K562 (cell line): ENCODE measurements around the gene ATIC. TPM values are rescaled to one million over a fixed set of nuclear protein-coding genes. Genes with fewer than 3 reads are reported as not detected.

Source experiments
- ATAC-seq: fragments of 200-7000 bp; cut with Tn5 transposase; 3 replicates; pipeline ENCODE4 v1.9.1; 2020; ENCODE audit warnings: moderate library complexity
- BruUV-seq: library from RNA; stranded (reverse); fragments of 400-500 nt; replicated peaks from 2 replicates; lab custom pipeline; 2021; lab: Mats Ljungman, UMichigan
- CTCF ChIA-PET: fragments of 300-600 bp; formaldehyde crosslinking; extraction: SDS; loops from one replicate; lab custom pipeline; 2021; ENCODE audit warnings: low intra/inter-chr PET ratio; lab: Yijun Ruan, JAX
- POLR2A ChIA-PET: fragments of 300-600, 350-650 bp; sonication (Branson Sonifier 250); formaldehyde crosslinking; extraction: SDS; loops from one replicate; lab custom pipeline; 2021; ENCODE audit warnings: antibody characterized with exemption, inconsistent platforms; lab: Yijun Ruan, JAX
- DNase-seq, 4 experiments: peaks; one replicate each; pipeline versions ENCODE4 v3.0.0 to v3.0.0-alpha.2; 2011 to 2018; ENCODE audit warnings: low spot score in 3 of 4, mixed read lengths in 3 of 4; ENCODE audit errors: extremely low read depth in 1 of 4
- FAIRE-seq: peaks from 2 replicates; lab custom pipeline; 2011; peaks lifted over from hg19 to GRCh38; lab: Jason Lieb, UNC
- H2AFZ ChIP-seq: 2 replicates; pipeline ENCODE4 v1.6.0; 2011; ENCODE audit warnings: low read depth, low read length, control low read depth, inconsistent platforms
- H3K27ac ChIP-seq: fragments of 200-600 bp; 3 replicates; pipeline ENCODE4 v1.8.0; 2011; ENCODE audit warnings: low read depth, mild to moderate bottlenecking, control low read depth, inconsistent platforms, low read length, moderate library complexity, mixed read lengths; ENCODE audit errors: extremely low read depth
- H3K27me3 ChIP-seq, 2 experiments: fragments of 300-600 bp in 1 of 2; 2 replicates in 1 of 2; 3 replicates in 1 of 2; pipeline versions ENCODE4 v1.6.0 to v1.8.0; 2011; ENCODE audit warnings: inconsistent platforms in 2 of 2, low read length in 2 of 2, mild to moderate bottlenecking in 1 of 2, mixed read lengths in 1 of 2, moderate library complexity in 1 of 2; ENCODE audit not compliant: control insufficient read depth in 2 of 2, insufficient read depth in 2 of 2
- H3K36me3 ChIP-seq: fragments of 300-600 bp; 3 replicates; pipeline ENCODE4 v1.8.0; 2011; ENCODE audit warnings: mild to moderate bottlenecking, low read length, inconsistent platforms; ENCODE audit not compliant: control insufficient read depth, insufficient read depth
- H3K4me1 ChIP-seq, 2 experiments: fragments of 200-600 bp in 1 of 2; replicated peaks in 1 of 2; 2 replicates in 1 of 2; 3 replicates in 1 of 2; pipeline versions ENCODE4 v1.5.1 to v1.8.0; 2011; ENCODE audit warnings: inconsistent platforms in 2 of 2, low read length in 2 of 2, mild to moderate bottlenecking in 1 of 2, mixed read lengths in 1 of 2, moderate library complexity in 1 of 2; ENCODE audit not compliant: control insufficient read depth in 2 of 2, insufficient read depth in 2 of 2
- H3K4me2 ChIP-seq: 2 replicates; pipeline ENCODE4 v1.6.1; 2011; ENCODE audit warnings: low read length, control low read depth, inconsistent platforms, mixed read lengths; ENCODE audit not compliant: insufficient read depth
- H3K4me3 ChIP-seq: fragments of 200-600 bp; sonication (generic), shearing (Covaris generic); 2 replicates; pipeline ENCODE4 v1.5.1; 2016; ENCODE audit warnings: control low read depth, inconsistent platforms
- H3K79me2 ChIP-seq: fragments of 200-600 bp; 3 replicates; pipeline ENCODE4 v1.8.0; 2011; ENCODE audit warnings: low read length, inconsistent platforms; ENCODE audit not compliant: control insufficient read depth, insufficient read depth
- H3K9ac ChIP-seq, 2 experiments: 2 replicates each; pipeline versions ENCODE4 v1.6.0 to v1.6.1; 2011; ENCODE audit warnings: low read depth in 2 of 2, low read length in 2 of 2, control low read depth in 1 of 2, inconsistent platforms in 1 of 2, mild to moderate bottlenecking in 1 of 2, mixed read lengths in 1 of 2; ENCODE audit not compliant: insufficient read depth in 1 of 2
- H3K9me1 ChIP-seq: one replicate; pipeline ENCODE4 v1.6.0; 2011; ENCODE audit warnings: inconsistent platforms, mild to moderate bottlenecking, low read length, moderate library complexity; ENCODE audit not compliant: control insufficient read depth, insufficient read depth
- H3K9me3 ChIP-seq: replicated peaks from 2 replicates; pipeline ENCODE4 v1.5.1; 2011; ENCODE audit warnings: low read depth, low read length, inconsistent platforms; ENCODE audit not compliant: control insufficient read depth, insufficient read depth
- H4K20me1 ChIP-seq: replicated peaks from 2 replicates; pipeline ENCODE4 v1.6.1; 2011; ENCODE audit warnings: low read length, inconsistent platforms, mixed read lengths; ENCODE audit not compliant: control insufficient read depth, insufficient read depth
- HNRNPK ChIP-seq: fragments of 200-400 bp; formaldehyde crosslinking; IDR thresholded peaks from one replicate; pipeline ENCODE4 v1.6.1; 2018; ENCODE audit warnings: mild to moderate bottlenecking, low read depth, low read length; ENCODE audit not compliant: poor library complexity, severe bottlenecking
- KAT2B ChIP-seq: IDR thresholded peaks from one replicate; pipeline ENCODE4 v1.6.1; 2012; ENCODE audit warnings: low read depth, mild to moderate bottlenecking, control low read depth, inconsistent platforms, low read length, moderate library complexity
- MCM2 ChIP-seq: fragments of 450-650 bp; IDR thresholded peaks from 2 replicates; pipeline ENCODE4 v1.6.1; 2017; ENCODE audit warnings: low read depth, mild to moderate bottlenecking
- MCM3 ChIP-seq: fragments of 450-650 bp; IDR thresholded peaks from 2 replicates; pipeline ENCODE4 v1.6.1; 2016
- RFX1 ChIP-seq: fragments of 450-650 bp; IDR thresholded peaks from 2 replicates; pipeline ENCODE4 v1.6.1; 2016; ENCODE audit warnings: mild to moderate bottlenecking, moderate library complexity
- WGBS: fragments of 100-300 bp; shearing (Covaris generic); methylation state at CpG from one replicate; pipeline ENCODE4 v1.1.6; 2016; ENCODE audit warnings: low coverage, mixed read lengths; ENCODE audit not compliant: insufficient coverage; ENCODE audit errors: missing lambda C conversion rate; 5-methylcytosine and 5-hydroxymethylcytosine counted together
- in situ Hi-C: fragments of 300-500 bp; cut with MboI; formaldehyde crosslinking; loops from 4 replicates; pipeline ENCODE4 v1.15.0; 2018; ENCODE audit warnings: inconsistent platforms, mixed read lengths
- intact Hi-C: fragments of 100-400 bp; cut with micrococcal nuclease; formaldehyde crosslinking; loops from 2 replicates; pipeline ENCODE4 v1.14.2; 2022
- polyA plus RNA-seq, 8 experiments: library from polyadenylated mRNA; depleted of rRNA in 4 of 8; stranded (reverse) in 5 of 8; unstranded in 3 of 8; fragments of >200 nt; fragmentation: Nextera tagmentation in 2 of 8; fragmentation: Illumina TruSeq in 1 of 8; extraction: Ambion mirVana in 2 of 8; extraction: Trizol in 1 of 8; gene quantifications; 2 replicates each; pipeline versions ENCODE4 v1.2.1 to v1.2.3, GENCODE V29; 2011 to 2014; ENCODE audit warnings: inconsistent platforms in 1 of 8, missing spikeins in 1 of 8
- total RNA-seq, 7 experiments: library from RNA; depleted of rRNA in 6 of 7; stranded (reverse); fragments of >200 nt in 6 of 7; fragmentation: Illumina TruSeq in 2 of 7; extraction: Trizol in 2 of 7; gene quantifications; 2 replicates each; pipeline versions ENCODE4 v1.2.1 to v1.2.3, GENCODE V29; 2011 to 2021; ENCODE audit warnings: low replicate concordance in 1 of 7
- TF ChIP-seq, protein P1 (sequence below): fragments of 250-450 bp; sonication (Bioruptor Pico); IDR thresholded peaks from 2 replicates; pipeline ENCODE4 v1.8.0; 2021; ENCODE audit warnings: mild to moderate bottlenecking, moderate library complexity

Gene ATIC
- total and polyA plus RNA-seq, 9 of the 15 experiments (the other 6 are each of a cell fraction or from before 2014, with no cell fraction given): 45.6 to 480 (median 212) TPM

DNA sequence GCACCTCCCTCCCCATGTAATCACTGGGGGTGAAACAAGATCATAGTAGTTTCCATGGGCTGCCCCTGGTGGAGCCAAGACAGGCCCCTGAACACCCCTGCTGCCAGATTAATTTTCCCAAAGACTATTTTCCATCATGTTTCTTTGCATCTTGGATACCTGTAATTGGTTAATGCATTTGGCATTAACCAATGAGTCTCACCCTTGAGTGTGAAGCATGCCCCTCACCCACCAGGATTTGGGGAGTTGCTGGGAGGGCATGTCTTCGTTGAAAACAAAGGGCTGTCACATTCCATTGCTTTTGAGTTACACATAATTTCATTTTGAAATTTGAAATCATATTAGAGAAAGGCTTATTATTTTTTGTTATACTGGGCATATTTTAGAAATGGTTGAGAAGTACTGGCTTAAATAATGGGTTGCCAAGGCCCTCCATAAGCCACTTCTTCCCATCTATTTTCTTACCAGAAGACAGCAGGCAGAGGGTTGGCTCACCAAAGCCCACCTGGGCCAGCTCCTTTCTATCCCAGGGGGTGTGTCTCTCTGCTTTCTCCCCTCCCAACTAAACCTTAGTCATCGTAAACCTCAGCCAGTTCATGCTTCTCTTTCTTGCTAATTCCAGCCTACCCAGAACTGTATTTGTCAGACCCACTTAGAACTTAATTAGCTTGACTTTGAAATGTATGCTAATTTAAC lies 51.8 kb downstream of the ATIC start (continued):
- TF ChIP-seq, protein P1, sequence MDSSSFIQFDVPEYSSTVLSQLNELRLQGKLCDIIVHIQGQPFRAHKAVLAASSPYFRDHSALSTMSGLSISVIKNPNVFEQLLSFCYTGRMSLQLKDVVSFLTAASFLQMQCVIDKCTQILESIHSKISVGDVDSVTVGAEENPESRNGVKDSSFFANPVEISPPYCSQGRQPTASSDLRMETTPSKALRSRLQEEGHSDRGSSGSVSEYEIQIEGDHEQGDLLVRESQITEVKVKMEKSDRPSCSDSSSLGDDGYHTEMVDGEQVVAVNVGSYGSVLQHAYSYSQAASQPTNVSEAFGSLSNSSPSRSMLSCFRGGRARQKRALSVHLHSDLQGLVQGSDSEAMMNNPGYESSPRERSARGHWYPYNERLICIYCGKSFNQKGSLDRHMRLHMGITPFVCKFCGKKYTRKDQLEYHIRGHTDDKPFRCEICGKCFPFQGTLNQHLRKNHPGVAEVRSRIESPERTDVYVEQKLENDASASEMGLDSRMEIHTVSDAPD: no peak
- no peak for TF ChIP-seq HNRNPK
- TF ChIP-seq MCM2: no peak
- no peak for TF ChIP-seq MCM3

DNA sequence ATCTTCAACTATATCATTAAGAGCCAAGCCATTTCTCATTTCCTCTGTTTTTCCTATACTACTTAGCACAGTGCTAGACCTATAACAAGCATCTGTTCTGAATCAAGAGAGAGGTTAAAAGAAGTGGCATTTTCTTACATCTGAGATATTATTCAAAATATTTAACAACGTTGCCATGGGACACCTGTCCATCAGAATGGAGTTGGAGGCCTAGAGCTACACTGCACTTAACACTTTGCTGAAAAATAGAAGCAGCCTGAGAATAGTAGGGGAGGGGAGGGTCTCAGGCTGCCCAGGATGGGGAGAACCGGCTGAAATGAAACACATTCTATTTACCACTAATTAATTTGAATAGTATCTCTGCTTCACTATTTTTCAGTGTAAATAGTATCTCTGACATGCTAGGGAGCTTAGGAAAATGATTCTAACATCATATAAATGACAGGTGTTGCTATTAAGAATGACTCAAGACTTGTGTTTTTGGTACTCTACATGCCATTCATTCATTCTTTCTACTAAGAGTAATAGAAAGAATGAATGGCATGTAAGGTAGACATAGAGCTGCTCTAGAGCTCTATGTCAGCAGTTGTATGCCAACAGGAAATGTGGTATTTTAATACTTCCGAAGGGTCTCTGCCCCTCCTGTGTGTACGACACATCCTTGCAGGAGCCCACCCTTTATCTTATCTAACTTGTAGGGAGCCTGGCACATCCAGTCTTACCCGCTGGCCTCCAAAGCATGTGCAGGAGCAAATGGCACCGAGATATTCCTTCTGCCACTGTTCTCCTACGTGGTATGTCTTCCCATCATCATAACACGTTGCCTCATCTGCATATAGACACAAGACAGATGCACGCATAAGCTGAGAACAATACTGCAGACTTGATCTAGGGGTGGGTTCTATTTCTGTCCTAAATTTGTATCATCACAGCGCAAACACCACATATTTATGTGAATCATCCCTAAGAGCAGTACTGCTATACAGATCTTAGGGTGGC lies 52.6 kb downstream of the ATIC start:
- no peaks in the 10 kb centered on the region for H3K27me3 ChIP-seq
- ChIA-PET CTCF (no interaction called here), POLR2A (no interaction called here)
- H3K9ac ChIP-seq: no peak overlapping the region
- H3K4me1 ChIP-seq: peaks cover 0 to 6% of the 10 kb centered on the region in 2 experiments; a peak in 3 of 5 replicates
- intact Hi-C loops: no loop called here
- no peaks in the 10 kb centered on the region for H3K79me2 ChIP-seq
- WGBS: 85% methylated on average over 10 of the region's 10 CpGs
- DNase-seq: no peak
- no peak for FAIRE-seq
- no TSS peak for BruUV-seq
- no peak for ATAC-seq
- 0 out of 2 replicates have a peak, but pooled peaks have one; percentile 26 for TF ChIP-seq RFX1
- no peak for TF ChIP-seq KAT2B
- TF ChIP-seq, all 486 proteins: peak for 1
- H4K20me1 ChIP-seq: no peaks in the 10 kb centered on the region
- no peak overlapping the region for H3K27ac ChIP-seq
- in situ Hi-C loops: loop anchor here (10.0 kb wide), 1 partner anchor 880 kb away; no protein-coding TSS in a partner anchor
- H3K9me3 ChIP-seq: no peaks in the 10 kb centered on the region
- H3K4me2 ChIP-seq: no peak overlapping the region
- no peak overlapping the region for H2AFZ ChIP-seq
- no peaks in the 10 kb centered on the region for H3K9me1 ChIP-seq
- H3K36me3 ChIP-seq: peaks cover 28% of the 10 kb centered on the region; the same call in 2 of the 3 replicates
- H3K4me3 ChIP-seq: no peak overlapping the region
